GM23338 (cell line): Measurements from ENCODE around the gene GATM. TPM values are rescaled to one million over a fixed set of nuclear protein-coding genes. Genes with fewer than 3 reads are reported as not detected.

Experiments used
- ATAC-seq: fragments of 200-7000 bp; cut with Tn5 transposase; 3 replicates; pipeline ENCODE4 v1.9.1; 2020
- DNase-seq: peaks from one replicate; pipeline ENCODE4 v3.0.0-alpha.2; 2015; ENCODE audit warnings: low spot score
- H2AFZ ChIP-seq: fragments of 200-600 bp; sonication (generic); 2 replicates; pipeline ENCODE4 v1.8.0; 2016; ENCODE audit warnings: antibody characterized with exemption, mild to moderate bottlenecking, moderate library complexity
- H3F3A ChIP-seq: fragments of 200-600 bp; sonication (generic); replicated peaks from 2 replicates; pipeline ENCODE4 v1.8.0; 2017; ENCODE audit warnings: antibody characterized with exemption, mixed run types, low read depth
- H3K27ac ChIP-seq: fragments of 200-600 bp; sonication (generic); 2 replicates; pipeline ENCODE4 v1.6.1; 2016; ENCODE audit warnings: low read depth
- H3K27me3 ChIP-seq: fragments of 200-600 bp; sonication (generic); 2 replicates; pipeline ENCODE4 v1.8.0; 2016; ENCODE audit warnings: mild to moderate bottlenecking, mixed run types, moderate library complexity; ENCODE audit not compliant: insufficient read depth
- H3K36me3 ChIP-seq: fragments of 200-600 bp; sonication (generic); 2 replicates; pipeline ENCODE4 v1.8.0; 2016; ENCODE audit warnings: mild to moderate bottlenecking; ENCODE audit not compliant: insufficient read depth
- H3K4me1 ChIP-seq: fragments of 200-600 bp; sonication (generic); 2 replicates; pipeline ENCODE4 v1.8.0; 2016; ENCODE audit warnings: mild to moderate bottlenecking, moderate library complexity; ENCODE audit not compliant: insufficient read depth
- H3K4me2 ChIP-seq: fragments of 200-600 bp; sonication (generic); 2 replicates; pipeline ENCODE4 v1.7.1; 2017; ENCODE audit warnings: mixed run types
- H3K4me3 ChIP-seq: fragments of 200-600 bp; sonication (generic); 2 replicates; pipeline ENCODE4 v1.6.1; 2016; ENCODE audit warnings: mixed run types
- H3K79me2 ChIP-seq: fragments of 200-600 bp; sonication (generic); replicated peaks from 2 replicates; pipeline ENCODE4 v1.8.0; 2017; ENCODE audit warnings: mild to moderate bottlenecking; ENCODE audit not compliant: insufficient read depth
- H3K9me2 ChIP-seq: fragments of 200-600 bp; sonication (generic); 2 replicates; pipeline ENCODE4 v1.8.0; 2017; ENCODE audit not compliant: insufficient read depth
- H4K20me1 ChIP-seq: fragments of 200-600 bp; sonication (generic); replicated peaks from 2 replicates; pipeline ENCODE4 v1.8.0; 2017; ENCODE audit warnings: mild to moderate bottlenecking; ENCODE audit not compliant: insufficient read depth
- H3K27ac Mint-ChIP-seq: 2 replicates; pipeline ENCODE4 v1.8.0; 2020; ENCODE audit warnings: inconsistent platforms, mild to moderate bottlenecking, moderate library complexity, mixed read lengths
- H3K27me3 Mint-ChIP-seq: 3 replicates; pipeline ENCODE4 v1.8.0; 2022; ENCODE audit warnings: low read depth, mild to moderate bottlenecking, moderate library complexity, mixed read lengths, inconsistent platforms; ENCODE audit not compliant: insufficient read depth, poor library complexity
- H3K36me3 Mint-ChIP-seq: 3 replicates; pipeline ENCODE4 v1.8.0; 2021; ENCODE audit warnings: low read depth, mild to moderate bottlenecking, inconsistent platforms, moderate library complexity, mixed read lengths
- H3K4me1 Mint-ChIP-seq: 3 replicates; pipeline ENCODE4 v1.8.0; 2020; ENCODE audit warnings: mild to moderate bottlenecking, inconsistent platforms, mixed read lengths
- H3K4me3 Mint-ChIP-seq: 3 replicates; pipeline ENCODE4 v1.8.0; 2021; ENCODE audit warnings: moderate library complexity, mild to moderate bottlenecking, inconsistent platforms, mixed read lengths
- H3K9me3 Mint-ChIP-seq: 3 replicates; pipeline ENCODE4 v1.8.0; 2020; ENCODE audit warnings: moderate library complexity, mild to moderate bottlenecking, inconsistent platforms, mixed read lengths
- EZH2 ChIP-seq: fragments of 200-600 bp; sonication (generic); IDR thresholded peaks from one replicate; pipeline ENCODE4 v1.8.0; 2017; ENCODE audit warnings: antibody characterized with exemption, mild to moderate bottlenecking, low read depth; ENCODE audit not compliant: unreplicated experiment
- JUNB ChIP-seq: IDR thresholded peaks from one replicate; pipeline ENCODE4 v1.6.1; 2016; ENCODE audit warnings: antibody characterized with exemption; ENCODE audit not compliant: unreplicated experiment
- POLR2AphosphoS5 ChIP-seq: IDR thresholded peaks from 2 replicates; pipeline ENCODE4 v1.6.1; 2016; ENCODE audit warnings: antibody characterized with exemption, low read depth
- STAT1 ChIP-seq: IDR thresholded peaks from one replicate; pipeline ENCODE4 v1.6.1; 2016; ENCODE audit warnings: antibody characterized with exemption; ENCODE audit not compliant: unreplicated experiment
- ZNF331 ChIP-seq: fragments of 250-450 bp; sonication (Bioruptor Pico); IDR thresholded peaks from 2 replicates; pipeline ENCODE4 v1.5.0; 2020; ENCODE audit warnings: low read depth, mild to moderate bottlenecking, moderate library complexity
- polyA plus RNA-seq: library from polyadenylated mRNA; unstranded; fragments of >200 nt; fragmentation: Nextera tagmentation; extraction: Ambion mirVana; gene quantifications from 2 replicates; pipeline ENCODE4 v1.2.1, GENCODE V29; 2016
- total RNA-seq: library from RNA; depleted of rRNA; stranded (reverse); fragments of >200 nt; shearing (Covaris generic); gene quantifications from 2 replicates; pipeline ENCODE4 v1.2.3, GENCODE V29; 2014
- TF ChIP-seq, protein P1 (sequence below): IDR thresholded peaks from 2 replicates; pipeline ENCODE4 v1.6.1; 2016; ENCODE audit warnings: antibody characterized with exemption
- TF ChIP-seq, protein P2 (sequence below): fragments of 250-450 bp; sonication (Bioruptor Pico); IDR thresholded peaks from 2 replicates; pipeline ENCODE4 v1.5.0; 2020; ENCODE audit warnings: mild to moderate bottlenecking, moderate library complexity

Gene GATM
- total and polyA plus RNA-seq, 2 experiments from 2014 or later: 8.5 to 17.5 TPM

DNA sequence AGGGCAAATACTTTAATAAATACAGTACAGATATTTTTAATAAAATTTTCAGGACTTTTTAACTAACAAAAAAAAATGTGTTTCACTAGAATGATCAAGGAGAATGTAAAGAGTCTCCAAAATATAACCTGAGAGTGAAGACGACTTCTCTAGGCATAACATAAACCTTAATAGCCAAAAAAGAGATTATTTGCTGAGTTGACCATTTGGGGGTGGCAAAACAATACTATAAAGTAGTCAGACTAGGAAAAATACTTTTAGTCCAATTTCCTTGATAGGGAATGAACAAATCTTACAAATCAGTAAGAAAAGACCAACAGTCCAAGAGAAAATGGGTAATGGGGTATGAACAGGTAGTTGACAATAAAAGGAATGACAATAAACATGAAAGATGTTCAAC is 29.4 kb upstream of the GATM start:
- TF ChIP-seq JUNB: no peak
- TF ChIP-seq, protein P1, sequence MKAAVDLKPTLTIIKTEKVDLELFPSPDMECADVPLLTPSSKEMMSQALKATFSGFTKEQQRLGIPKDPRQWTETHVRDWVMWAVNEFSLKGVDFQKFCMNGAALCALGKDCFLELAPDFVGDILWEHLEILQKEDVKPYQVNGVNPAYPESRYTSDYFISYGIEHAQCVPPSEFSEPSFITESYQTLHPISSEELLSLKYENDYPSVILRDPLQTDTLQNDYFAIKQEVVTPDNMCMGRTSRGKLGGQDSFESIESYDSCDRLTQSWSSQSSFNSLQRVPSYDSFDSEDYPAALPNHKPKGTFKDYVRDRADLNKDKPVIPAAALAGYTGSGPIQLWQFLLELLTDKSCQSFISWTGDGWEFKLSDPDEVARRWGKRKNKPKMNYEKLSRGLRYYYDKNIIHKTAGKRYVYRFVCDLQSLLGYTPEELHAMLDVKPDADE: no peak
- TF ChIP-seq, protein P2, sequence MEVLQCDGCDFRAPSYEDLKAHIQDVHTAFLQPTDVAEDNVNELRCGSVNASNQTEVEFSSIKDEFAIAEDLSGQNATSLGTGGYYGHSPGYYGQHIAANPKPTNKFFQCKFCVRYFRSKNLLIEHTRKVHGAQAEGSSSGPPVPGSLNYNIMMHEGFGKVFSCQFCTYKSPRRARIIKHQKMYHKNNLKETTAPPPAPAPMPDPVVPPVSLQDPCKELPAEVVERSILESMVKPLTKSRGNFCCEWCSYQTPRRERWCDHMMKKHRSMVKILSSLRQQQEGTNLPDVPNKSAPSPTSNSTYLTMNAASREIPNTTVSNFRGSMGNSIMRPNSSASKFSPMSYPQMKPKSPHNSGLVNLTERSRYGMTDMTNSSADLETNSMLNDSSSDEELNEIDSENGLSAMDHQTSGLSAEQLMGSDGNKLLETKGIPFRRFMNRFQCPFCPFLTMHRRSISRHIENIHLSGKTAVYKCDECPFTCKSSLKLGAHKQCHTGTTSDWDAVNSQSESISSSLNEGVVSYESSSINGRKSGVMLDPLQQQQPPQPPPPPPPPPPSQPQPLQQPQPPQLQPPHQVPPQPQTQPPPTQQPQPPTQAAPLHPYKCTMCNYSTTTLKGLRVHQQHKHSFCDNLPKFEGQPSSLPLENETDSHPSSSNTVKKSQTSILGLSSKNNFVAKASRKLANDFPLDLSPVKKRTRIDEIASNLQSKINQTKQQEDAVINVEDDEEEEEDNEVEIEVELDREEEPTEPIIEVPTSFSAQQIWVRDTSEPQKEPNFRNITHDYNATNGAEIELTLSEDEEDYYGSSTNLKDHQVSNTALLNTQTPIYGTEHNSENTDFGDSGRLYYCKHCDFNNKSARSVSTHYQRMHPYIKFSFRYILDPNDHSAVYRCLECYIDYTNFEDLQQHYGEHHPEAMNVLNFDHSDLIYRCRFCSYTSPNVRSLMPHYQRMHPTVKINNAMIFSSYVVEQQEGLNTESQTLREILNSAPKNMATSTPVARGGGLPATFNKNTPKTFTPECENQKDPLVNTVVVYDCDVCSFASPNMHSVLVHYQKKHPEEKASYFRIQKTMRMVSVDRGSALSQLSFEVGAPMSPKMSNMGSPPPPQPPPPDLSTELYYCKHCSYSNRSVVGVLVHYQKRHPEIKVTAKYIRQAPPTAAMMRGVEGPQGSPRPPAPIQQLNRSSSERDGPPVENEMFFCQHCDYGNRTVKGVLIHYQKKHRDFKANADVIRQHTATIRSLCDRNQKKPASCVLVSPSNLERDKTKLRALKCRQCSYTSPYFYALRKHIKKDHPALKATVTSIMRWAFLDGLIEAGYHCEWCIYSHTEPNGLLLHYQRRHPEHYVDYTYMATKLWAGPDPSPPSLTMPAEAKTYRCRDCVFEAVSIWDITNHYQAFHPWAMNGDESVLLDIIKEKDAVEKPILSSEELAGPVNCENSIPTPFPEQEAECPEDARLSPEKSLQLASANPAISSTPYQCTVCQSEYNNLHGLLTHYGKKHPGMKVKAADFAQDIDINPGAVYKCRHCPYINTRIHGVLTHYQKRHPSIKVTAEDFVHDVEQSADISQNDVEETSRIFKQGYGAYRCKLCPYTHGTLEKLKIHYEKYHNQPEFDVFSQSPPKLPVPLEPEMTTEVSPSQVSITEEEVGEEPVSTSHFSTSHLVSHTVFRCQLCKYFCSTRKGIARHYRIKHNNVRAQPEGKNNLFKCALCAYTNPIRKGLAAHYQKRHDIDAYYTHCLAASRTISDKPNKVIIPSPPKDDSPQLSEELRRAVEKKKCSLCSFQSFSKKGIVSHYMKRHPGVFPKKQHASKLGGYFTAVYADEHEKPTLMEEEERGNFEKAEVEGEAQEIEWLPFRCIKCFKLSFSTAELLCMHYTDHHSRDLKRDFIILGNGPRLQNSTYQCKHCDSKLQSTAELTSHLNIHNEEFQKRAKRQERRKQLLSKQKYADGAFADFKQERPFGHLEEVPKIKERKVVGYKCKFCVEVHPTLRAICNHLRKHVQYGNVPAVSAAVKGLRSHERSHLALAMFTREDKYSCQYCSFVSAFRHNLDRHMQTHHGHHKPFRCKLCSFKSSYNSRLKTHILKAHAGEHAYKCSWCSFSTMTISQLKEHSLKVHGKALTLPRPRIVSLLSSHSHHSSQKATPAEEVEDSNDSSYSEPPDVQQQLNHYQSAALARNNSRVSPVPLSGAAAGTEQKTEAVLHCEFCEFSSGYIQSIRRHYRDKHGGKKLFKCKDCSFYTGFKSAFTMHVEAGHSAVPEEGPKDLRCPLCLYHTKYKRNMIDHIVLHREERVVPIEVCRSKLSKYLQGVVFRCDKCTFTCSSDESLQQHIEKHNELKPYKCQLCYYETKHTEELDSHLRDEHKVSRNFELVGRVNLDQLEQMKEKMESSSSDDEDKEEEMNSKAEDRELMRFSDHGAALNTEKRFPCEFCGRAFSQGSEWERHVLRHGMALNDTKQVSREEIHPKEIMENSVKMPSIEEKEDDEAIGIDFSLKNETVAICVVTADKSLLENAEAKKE (CRISPR knock-in tag): no peak
- no peak for TF ChIP-seq POLR2AphosphoS5
- TF ChIP-seq STAT1: no peak
- TF ChIP-seq EZH2: no peak
- TF ChIP-seq ZNF331 (CRISPR knock-in tag): no peak
- H3K4me1 ChIP-seq: peaks cover 10% of the 10 kb centered on the region
- Mint-ChIP-seq H3K4me3 (no peak overlapping the region), H3K27me3 (no peaks in the 10 kb centered on the region), H3K27ac (no peak overlapping the region), H3K9me3 (no peaks in the 10 kb centered on the region), H3K36me3 (peaks cover 65% of the 10 kb centered on the region), H3K4me1 (peaks cover 4% of the 10 kb centered on the region; the same call in 2 of the 3 replicates)
- ATAC-seq (no peak), DNase-seq (no peak)
- H3F3A ChIP-seq: no peaks in the 10 kb centered on the region
- peaks cover 29% of the 10 kb centered on the region for H3K79me2 ChIP-seq
- no peaks in the 10 kb centered on the region for H3K27me3 ChIP-seq
- peaks cover 17% of the 10 kb centered on the region; the same call in 1 of the 2 replicates for H4K20me1 ChIP-seq
- H3K27ac ChIP-seq: no peak overlapping the region
- no peak overlapping the region for H3K4me2 ChIP-seq
- H3K9me2 ChIP-seq: no peaks in the 10 kb centered on the region
- H3K4me3 ChIP-seq: no peak overlapping the region
- H2AFZ ChIP-seq: no peak overlapping the region
- peaks cover 42% of the 10 kb centered on the region for H3K36me3 ChIP-seq
